ENCODE measurements around the gene DENND1C.

GRCh38 chr19:6464070-6464873, 17.3 kb downstream of the DENND1C start, which contains the start of gene CRB3:
- TF ChIP-seq CTCF (conservative IDR thresholded peaks at IDR 0.05; ENCODE audit: low read depth, low read length) (no peak), EZH2 (IDR thresholded peaks at IDR 0.05; ENCODE audit: borderline replicate concordance, low read depth, low read length, poor library complexity, severe bottlenecking) (no peak)
